SK-N-SH (cell line): ENCODE results near the gene PAFAH1B2. TPM values are rescaled to one million over a fixed set of nuclear protein-coding genes. Genes with fewer than 3 reads are reported as not detected.

Source experiments
- CTCF ChIA-PET: fragments of 300-600, 350-600 bp; formaldehyde crosslinking; extraction: SDS; loops from one replicate; lab custom pipeline; 2021; lab: Yijun Ruan, JAX
- POLR2A ChIA-PET: fragments of 350-600 bp; sonication (Branson Sonifier 250); formaldehyde crosslinking; extraction: SDS; loops from one replicate; lab custom pipeline; 2020; ENCODE audit warnings: antibody characterized with exemption, inconsistent platforms; lab: Yijun Ruan, JAX
- DNase-seq: peaks from one replicate; pipeline ENCODE4 v3.0.0; 2012
- H2AFZ ChIP-seq: fragments of 200-600 bp; sonication (generic); 2 replicates; pipeline ENCODE4 v1.8.1; 2016; ENCODE audit warnings: antibody characterized with exemption, mild to moderate bottlenecking, low read depth
- H3F3A ChIP-seq: fragments of 200-600 bp; sonication (generic); replicated peaks from 2 replicates; pipeline ENCODE3; 2016; ENCODE audit warnings: antibody characterized with exemption, mild to moderate bottlenecking; ENCODE audit not compliant: insufficient read depth
- H3K27ac ChIP-seq, 2 experiments: fragments of 200-500 bp in 1 of 2; fragments of 200-600 bp in 1 of 2; sonication (Bioruptor generic) in 1 of 2; sonication (generic), shearing (Covaris generic) in 1 of 2; 2 replicates each; pipeline versions ENCODE4 v1.5.1 to v1.6.1; 2014 to 2016; ENCODE audit warnings: low read depth in 2 of 2, inconsistent platforms in 1 of 2, low read length in 1 of 2, mild to moderate bottlenecking in 1 of 2, mixed read lengths in 1 of 2
- H3K27me3 ChIP-seq: fragments of 200-600 bp; sonication (generic), shearing (Covaris generic); 2 replicates; pipeline ENCODE4 v1.6.1; 2016; ENCODE audit warnings: mixed run types; ENCODE audit not compliant: insufficient read depth
- H3K36me3 ChIP-seq, 2 experiments: fragments of 200-500 bp in 1 of 2; fragments of 200-600 bp in 1 of 2; sonication (Bioruptor generic) in 1 of 2; sonication (generic) in 1 of 2; replicated peaks in 1 of 2; 2 replicates each; pipeline versions ENCODE3 to v1.5.1; 2014 to 2016; ENCODE audit warnings: low read length in 1 of 2, mild to moderate bottlenecking in 1 of 2; ENCODE audit not compliant: insufficient read depth in 2 of 2, control insufficient read depth in 1 of 2
- H3K4me1 ChIP-seq, 2 experiments: fragments of 200-500 bp in 1 of 2; fragments of 200-600 bp in 1 of 2; sonication (Bioruptor generic) in 1 of 2; sonication (generic), shearing (Covaris generic) in 1 of 2; 2 replicates each; pipeline versions ENCODE4 v1.5.1 to v1.6.1; 2014 to 2016; ENCODE audit warnings: low read depth in 1 of 2, low read length in 1 of 2, mixed run types in 1 of 2; ENCODE audit not compliant: insufficient read depth in 2 of 2, control insufficient read depth in 1 of 2
- H3K4me2 ChIP-seq: fragments of 200-600 bp; sonication (generic), shearing (Covaris generic); 2 replicates; pipeline ENCODE4 v1.6.1; 2017; ENCODE audit warnings: mixed run types
- H3K4me3 ChIP-seq, 2 experiments: fragments of 200-500 bp in 1 of 2; fragments of 200-600 bp in 1 of 2; sonication (Bioruptor generic) in 1 of 2; sonication (generic), shearing (Covaris generic) in 1 of 2; 2 replicates each; pipeline versions ENCODE4 v1.5.1 to v1.8.1; 2014 to 2016; ENCODE audit warnings: low read depth in 2 of 2, inconsistent platforms in 1 of 2, low read length in 1 of 2, mild to moderate bottlenecking in 1 of 2, mixed read lengths in 1 of 2, moderate library complexity in 1 of 2
- H3K79me2 ChIP-seq: fragments of 200-600 bp; sonication (generic); 2 replicates; pipeline ENCODE4 v1.8.1; 2017; ENCODE audit warnings: mild to moderate bottlenecking; ENCODE audit not compliant: insufficient read depth
- H3K9ac ChIP-seq: fragments of 200-600 bp; sonication (generic); 2 replicates; pipeline ENCODE4 v1.6.1; 2017; ENCODE audit warnings: mixed run types
- H3K9me2 ChIP-seq: fragments of 200-600 bp; sonication (generic); 2 replicates; pipeline ENCODE4 v1.6.1; 2017; ENCODE audit warnings: mixed run types
- H3K9me3 ChIP-seq: fragments of 200-600 bp; sonication (generic); 2 replicates; pipeline ENCODE4 v1.6.1; 2017; ENCODE audit warnings: mixed run types, mild to moderate bottlenecking, moderate library complexity
- H4K20me1 ChIP-seq: fragments of 200-600 bp; sonication (generic); 2 replicates; pipeline ENCODE4 v1.6.1; 2017; ENCODE audit warnings: mild to moderate bottlenecking, mixed run types; ENCODE audit not compliant: insufficient read depth
- CTCF ChIP-seq: fragments of 200-600 bp; sonication (generic); IDR thresholded peaks from 2 replicates; pipeline ENCODE4 v1.6.1; 2017; ENCODE audit warnings: antibody characterized with exemption, mild to moderate bottlenecking, moderate library complexity
- ELF1 ChIP-seq: IDR thresholded peaks from 2 replicates; pipeline ENCODE4 v1.4.0; 2012
- FOXM1 ChIP-seq: IDR thresholded peaks from 2 replicates; pipeline ENCODE4 v1.4.0; 2012; ENCODE audit warnings: low read depth, mild to moderate bottlenecking
- GABPA ChIP-seq: IDR thresholded peaks from 2 replicates; pipeline ENCODE4 v1.4.0; 2012; ENCODE audit warnings: low read depth, mild to moderate bottlenecking
- JUND ChIP-seq: IDR thresholded peaks from 2 replicates; pipeline ENCODE4 v1.4.0; 2012
- POLR2AphosphoS5 ChIP-seq: IDR thresholded peaks from 2 replicates; pipeline ENCODE4 v1.6.1; 2012; ENCODE audit warnings: low read depth, low read length
- REST ChIP-seq: IDR thresholded peaks from 2 replicates; pipeline ENCODE4 v1.6.1; 2012; ENCODE audit warnings: mild to moderate bottlenecking, low read depth, low read length, moderate library complexity
- RXRA ChIP-seq: IDR thresholded peaks from 2 replicates; pipeline ENCODE4 v1.4.0; 2012; ENCODE audit warnings: low read depth, mild to moderate bottlenecking, borderline replicate concordance
- SIN3A ChIP-seq: IDR thresholded peaks from 2 replicates; pipeline ENCODE4 v1.6.1; 2012; ENCODE audit warnings: low read depth, mild to moderate bottlenecking, low read length, moderate library complexity, borderline replicate concordance
- SMC3 ChIP-seq: IDR thresholded peaks from 2 replicates; pipeline ENCODE4 v1.6.1; 2012; ENCODE audit warnings: low read depth, low read length, improper control_type of control experiment
- TCF12 ChIP-seq: IDR thresholded peaks from 2 replicates; pipeline ENCODE4 v1.4.0; 2012
- YY1 ChIP-seq: IDR thresholded peaks from 2 replicates; pipeline ENCODE4 v1.4.0; 2012; ENCODE audit warnings: low read depth, mild to moderate bottlenecking
- WGBS: methylation state at CpG from one replicate; pipeline ENCODE4 v1.1.6; 2017; ENCODE audit warnings: low lambda C conversion rate; 5-methylcytosine and 5-hydroxymethylcytosine counted together
- polyA plus RNA-seq, 3 experiments: library from polyadenylated mRNA; depleted of rRNA; stranded (reverse); fragments of >200 nt; gene quantifications; 2 replicates each; pipeline ENCODE4 v1.2.3, GENCODE V29; 2012

The PAFAH1B2 gene
- polyA plus RNA-seq, 1 of the 3 experiments (the other 2 are of a cell fraction): 19.6 TPM

DNA sequence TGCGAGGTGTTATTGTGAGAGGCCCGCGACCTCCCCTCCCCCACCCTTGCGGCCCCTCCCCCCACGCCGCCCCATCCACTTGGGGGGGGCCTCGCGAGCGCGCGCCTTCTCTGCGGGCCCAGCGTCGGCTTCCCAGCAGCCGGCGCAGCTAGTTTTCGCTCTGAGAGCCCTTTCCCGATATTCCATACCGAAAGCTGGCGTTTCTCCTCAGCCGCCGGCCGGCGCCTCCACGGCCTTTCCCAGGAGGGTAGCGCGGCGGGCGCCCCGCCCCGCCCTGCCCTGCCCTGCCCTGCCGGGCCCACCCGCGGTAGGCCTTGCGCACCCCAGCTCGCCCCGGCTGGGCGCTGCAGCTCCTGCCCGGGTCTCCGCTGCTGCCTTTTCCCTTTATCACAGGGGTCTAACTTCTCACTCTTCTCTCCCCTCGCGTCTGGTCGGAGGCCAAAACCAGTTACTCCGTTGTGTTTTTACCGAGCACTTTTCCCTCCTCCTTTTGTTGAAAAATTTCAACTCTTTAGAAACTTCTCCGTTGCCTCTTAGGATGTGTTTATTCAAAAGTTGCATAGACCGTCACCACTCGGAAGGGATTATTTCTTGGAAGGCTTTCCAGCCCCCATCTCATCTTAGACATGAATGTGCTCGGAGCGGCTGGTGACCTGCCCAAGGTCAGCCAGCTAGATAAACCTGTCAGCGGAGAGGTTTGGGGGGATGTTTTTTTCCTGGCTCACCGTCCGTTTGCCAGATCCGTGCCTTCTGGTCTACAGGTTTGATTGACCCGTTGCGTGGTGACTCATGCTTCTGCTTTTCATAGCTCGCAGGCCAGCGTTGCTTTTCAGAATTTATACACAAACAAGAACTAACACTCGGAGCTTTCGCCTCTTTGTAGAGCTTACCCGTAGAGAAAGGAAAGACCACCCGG, 648 bp downstream of the PAFAH1B2 start (continued):
- TF ChIP-seq REST (no peak), SIN3A (no peak; the same call in 1 of the 2 replicates), FOXM1 (no peak), ELF1 (no peak), RXRA (no peak), YY1 (no peak), POLR2AphosphoS5 (no peak), TCF12 (no peak), CTCF (no peak)

DNA sequence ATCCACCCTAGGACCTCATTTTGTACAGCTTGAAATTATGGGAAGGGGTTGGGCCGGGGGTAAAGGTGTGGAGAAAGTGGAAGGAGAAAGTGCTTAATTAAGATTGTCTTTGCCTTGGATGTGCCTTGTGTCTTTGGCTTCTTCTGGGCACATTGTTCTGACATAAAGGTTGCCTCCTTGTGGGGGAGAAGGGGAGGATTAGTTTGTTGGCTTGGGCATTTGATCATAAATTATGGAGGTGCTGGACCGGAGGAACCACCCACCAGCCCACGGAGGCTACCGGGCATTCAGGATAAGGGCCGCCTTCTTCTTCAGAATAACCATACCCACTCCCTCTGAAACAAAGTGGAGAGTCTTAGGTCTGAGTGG, 1.3 kb downstream of the PAFAH1B2 start:
- Histone ChIP-seq H3K36me3 (peaks cover 6 to 45% of the 10 kb centered on the region in 2 experiments), H3K4me1 (peaks cover 0 to 8% of the 10 kb centered on the region in 2 experiments; a peak in 3 of 4 replicates), H3K4me3 (peak overlapping the region; percentile 76 to 84), H3F3A (peaks cover 18% of the 10 kb centered on the region), H3K9me2 (no peaks in the 10 kb centered on the region), H3K9ac (peak overlapping the region; percentile 89), H3K9me3 (no peaks in the 10 kb centered on the region), H3K79me2 (peaks cover 60% of the 10 kb centered on the region), H3K27me3 (no peaks in the 10 kb centered on the region), H3K27ac (peak overlapping the region; percentile 82 to 88), H4K20me1 (peaks cover 57% of the 10 kb centered on the region), H3K4me2 (peak overlapping the region; percentile 92), H2AFZ (no peak overlapping the region)
- TF ChIP-seq ELF1: no peak
- TF ChIP-seq RXRA: no peak
- peak; percentile 34 for TF ChIP-seq CTCF
- TF ChIP-seq SMC3: 0 out of 2 replicates have a peak, but pooled peaks have one; percentile 5
- TF ChIP-seq JUND: no peak
- no peak for TF ChIP-seq GABPA
- WGBS: 5% methylated on average over 5 of the region's 5 CpGs
- DNase-seq: peak; percentile 61
- ChIA-PET POLR2A (no interaction called here), CTCF (interaction anchor here (0.9 to 2.6 kb wide), 4 partner anchors 21 to 354 kb away, joined by 3 to 8 read pairs (median 3); partner anchors contain the start of genes APOA5 and SIK3)
